GM12801 (cell line): ENCODE data around the gene SLC37A1.

Source experiments
- CTCF ChIP-seq: IDR thresholded peaks from one replicate; pipeline ENCODE4 v1.5.1; 2011; ENCODE audit warnings: control low read depth; ENCODE audit not compliant: insufficient read length; ENCODE audit errors: extremely low read depth

Gene SLC37A1

GRCh38 chr21:42626171-42626570 lies 112.5 kb downstream of the SLC37A1 start:
- TF ChIP-seq CTCF: no peak

GRCh38 chr21:42627527-42628289 lies 114.1 kb downstream of the SLC37A1 start:
- TF ChIP-seq CTCF: no peak

GRCh38 chr21:42629933-42630589 lies 116.4 kb downstream of the SLC37A1 start:
- no peak for TF ChIP-seq CTCF

- TF ChIP-seq CTCF: no peak
These were observed 117.0 kb downstream of the SLC37A1 start for GRCh38 chr21:42630626-42631025.
